OCI-LY1 (cell line): ENCODE results near the gene ABCB9.

ENCODE experiments used
- H2AFZ ChIP-seq: fragments of 200-600 bp; sonication (generic), shearing (Covaris generic); 2 replicates; pipeline ENCODE4 v1.6.0; 2014; ENCODE audit warnings: antibody characterized with exemption, mild to moderate bottlenecking, low read length
- H3F3A ChIP-seq: fragments of 200-600 bp; sonication (generic), shearing (Covaris generic); 2 replicates; pipeline ENCODE4 v1.6.0; 2014; ENCODE audit warnings: mild to moderate bottlenecking, antibody characterized with exemption, low read length, moderate library complexity; ENCODE audit not compliant: insufficient read depth
- H3K27ac ChIP-seq: fragments of 200-600 bp; sonication (generic); 2 replicates; pipeline ENCODE4 v1.5.1; 2014; ENCODE audit warnings: low read length, mixed run types, mild to moderate bottlenecking, low read depth; ENCODE audit not compliant: poor library complexity, severe bottlenecking
- H3K27me3 ChIP-seq: fragments of 200-600 bp; sonication (generic); 2 replicates; pipeline ENCODE4 v1.6.0; 2014; ENCODE audit warnings: antibody characterized with exemption, mild to moderate bottlenecking, low read length, moderate library complexity; ENCODE audit not compliant: insufficient read depth
- H3K36me3 ChIP-seq: fragments of 200-600 bp; sonication (generic); 2 replicates; pipeline ENCODE4 v1.6.1; 2014; ENCODE audit warnings: mild to moderate bottlenecking, antibody characterized with exemption, low read length, moderate library complexity, mixed read lengths; ENCODE audit not compliant: insufficient read depth
- H3K4me1 ChIP-seq: fragments of 200-600 bp; sonication (generic); 2 replicates; pipeline ENCODE4 v1.5.1; 2014; ENCODE audit warnings: mild to moderate bottlenecking, low read length, moderate library complexity; ENCODE audit not compliant: insufficient read depth, severe bottlenecking
- H3K4me2 ChIP-seq: fragments of 200-600 bp; sonication (generic), shearing (Covaris generic); 2 replicates; pipeline ENCODE4 v1.6.1; 2014; ENCODE audit warnings: low read length
- H3K4me3 ChIP-seq: fragments of 200-600 bp; sonication (generic); 2 replicates; pipeline ENCODE4 v1.5.1; 2014; ENCODE audit warnings: low read length, low read depth, mild to moderate bottlenecking, mixed read lengths; ENCODE audit not compliant: poor library complexity, severe bottlenecking
- H3K79me2 ChIP-seq: fragments of 200-600 bp; shearing (Covaris generic); 2 replicates; pipeline ENCODE4 v1.6.1; 2016; ENCODE audit warnings: mixed run types, low read length, mixed read lengths; ENCODE audit not compliant: insufficient read depth
- H3K9ac ChIP-seq: fragments of 200-600 bp; sonication (generic), shearing (Covaris generic); 2 replicates; pipeline ENCODE4 v1.6.1; 2014; ENCODE audit warnings: mild to moderate bottlenecking, low read length, mixed read lengths
- H3K9me2 ChIP-seq: fragments of 200-600 bp; sonication (generic), shearing (Covaris generic); 2 replicates; pipeline ENCODE4 v1.6.1; 2014; ENCODE audit warnings: low read depth, mild to moderate bottlenecking, low read length, mixed read lengths
- H3K9me3 ChIP-seq: fragments of 200-600 bp; shearing (Covaris generic); 2 replicates; pipeline ENCODE4 v1.6.1; 2014; ENCODE audit warnings: low read length, mixed read lengths
- H4K20me1 ChIP-seq: fragments of 200-600 bp; sonication (generic), shearing (Covaris generic); 2 replicates; pipeline ENCODE4 v1.6.0; 2016; ENCODE audit warnings: mild to moderate bottlenecking, low read length; ENCODE audit not compliant: insufficient read depth
- EZH2 ChIP-seq: fragments of 200-600 bp; sonication (generic), shearing (Covaris generic); IDR thresholded peaks from 2 replicates; pipeline ENCODE4 v1.8.0; 2017; ENCODE audit warnings: borderline replicate concordance, mixed run types, mild to moderate bottlenecking, antibody characterized with exemption, low read length, moderate library complexity, mixed read lengths
- TF ChIP-seq, protein P1 (sequence below): fragments of 200-600 bp; sonication (generic), shearing (Covaris generic); IDR thresholded peaks from 2 replicates; pipeline ENCODE4 v1.5.1; 2017; ENCODE audit warnings: mild to moderate bottlenecking, antibody characterized with exemption, low read length, moderate library complexity, mixed read lengths

ABCB9 gene

GRCh38 chr12:122903693-122904034 lies 62.6 kb downstream of the ABCB9 start:
- no peaks in the 10 kb centered on the region for H3K9me3 ChIP-seq
- no peaks in the 10 kb centered on the region for H3F3A ChIP-seq
- no peak overlapping the region for H3K4me3 ChIP-seq
- no peaks in the 10 kb centered on the region for H3K27me3 ChIP-seq
- no peaks in the 10 kb centered on the region for H3K9me2 ChIP-seq
- H3K4me1 ChIP-seq: no peaks in the 10 kb centered on the region
- H2AFZ ChIP-seq: no peak overlapping the region
- TF ChIP-seq, protein P1, sequence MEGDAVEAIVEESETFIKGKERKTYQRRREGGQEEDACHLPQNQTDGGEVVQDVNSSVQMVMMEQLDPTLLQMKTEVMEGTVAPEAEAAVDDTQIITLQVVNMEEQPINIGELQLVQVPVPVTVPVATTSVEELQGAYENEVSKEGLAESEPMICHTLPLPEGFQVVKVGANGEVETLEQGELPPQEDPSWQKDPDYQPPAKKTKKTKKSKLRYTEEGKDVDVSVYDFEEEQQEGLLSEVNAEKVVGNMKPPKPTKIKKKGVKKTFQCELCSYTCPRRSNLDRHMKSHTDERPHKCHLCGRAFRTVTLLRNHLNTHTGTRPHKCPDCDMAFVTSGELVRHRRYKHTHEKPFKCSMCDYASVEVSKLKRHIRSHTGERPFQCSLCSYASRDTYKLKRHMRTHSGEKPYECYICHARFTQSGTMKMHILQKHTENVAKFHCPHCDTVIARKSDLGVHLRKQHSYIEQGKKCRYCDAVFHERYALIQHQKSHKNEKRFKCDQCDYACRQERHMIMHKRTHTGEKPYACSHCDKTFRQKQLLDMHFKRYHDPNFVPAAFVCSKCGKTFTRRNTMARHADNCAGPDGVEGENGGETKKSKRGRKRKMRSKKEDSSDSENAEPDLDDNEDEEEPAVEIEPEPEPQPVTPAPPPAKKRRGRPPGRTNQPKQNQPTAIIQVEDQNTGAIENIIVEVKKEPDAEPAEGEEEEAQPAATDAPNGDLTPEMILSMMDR: no peak
- no peak for TF ChIP-seq EZH2
- no peak overlapping the region for H3K4me2 ChIP-seq
- H4K20me1 ChIP-seq: no peaks in the 10 kb centered on the region
- no peak overlapping the region for H3K27ac ChIP-seq
- H3K36me3 ChIP-seq: no peaks in the 10 kb centered on the region
- no peak overlapping the region for H3K9ac ChIP-seq
- H3K79me2 ChIP-seq: no peaks in the 10 kb centered on the region

DNA sequence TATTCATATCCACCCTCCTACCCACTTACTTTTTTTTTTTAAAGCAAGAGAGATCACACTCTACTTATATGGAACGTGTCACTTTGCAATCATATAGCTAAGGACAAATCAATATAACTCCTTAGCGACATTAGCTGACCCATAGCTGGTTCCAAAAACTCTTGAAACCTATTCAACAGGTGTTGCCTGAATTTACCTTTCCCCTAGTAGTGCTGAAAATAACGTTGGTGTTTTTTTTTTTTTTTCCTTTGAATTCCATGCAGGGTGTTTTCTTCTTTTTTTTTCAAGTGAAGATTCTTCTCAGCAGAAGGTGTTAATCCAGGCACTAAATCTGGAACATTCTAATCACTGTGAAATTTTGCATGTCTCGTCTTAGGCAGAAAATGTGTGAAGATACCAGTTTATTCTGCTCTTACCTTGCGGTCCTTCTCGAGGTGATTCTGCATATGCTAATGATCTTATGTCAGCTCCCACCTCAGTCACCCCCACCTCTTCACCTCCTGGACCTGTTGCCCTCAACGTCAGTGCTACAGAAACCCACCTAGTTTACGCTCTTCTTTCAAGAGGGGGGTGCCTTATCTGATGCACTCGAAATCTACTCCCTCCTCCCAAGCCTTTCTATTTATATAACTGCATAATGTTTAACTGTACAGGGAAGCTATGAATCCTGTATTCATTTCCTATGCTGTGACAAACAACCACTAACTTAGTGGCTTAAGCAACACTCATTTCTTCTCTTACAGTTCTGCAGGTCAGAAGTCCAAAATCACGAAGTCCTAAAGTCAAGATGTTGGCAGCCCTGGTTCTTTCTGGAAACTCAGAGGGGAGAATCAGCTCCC lies 63.2 kb downstream of the ABCB9 start:
- Histone ChIP-seq H3K4me2 (no peak overlapping the region), H3K27ac (no peak overlapping the region), H4K20me1 (no peaks in the 10 kb centered on the region), H2AFZ (no peak overlapping the region), H3K4me1 (no peaks in the 10 kb centered on the region), H3K27me3 (no peaks in the 10 kb centered on the region), H3K9me2 (no peaks in the 10 kb centered on the region), H3K36me3 (no peaks in the 10 kb centered on the region), H3K9ac (no peak overlapping the region), H3K4me3 (no peak overlapping the region), H3K9me3 (no peaks in the 10 kb centered on the region), H3F3A (no peaks in the 10 kb centered on the region), H3K79me2 (no peaks in the 10 kb centered on the region)
- TF ChIP-seq, protein P1: no peak
- TF ChIP-seq EZH2: no peak

GRCh38 chr12:122899887-122900286 lies 66.4 kb downstream of the ABCB9 start:
- no peak for TF ChIP-seq EZH2

GRCh38 chr12:122896662-122897061 lies 69.6 kb downstream of the ABCB9 start:
- H3K9me3 ChIP-seq: no peaks in the 10 kb centered on the region
- no peak overlapping the region for H3K4me2 ChIP-seq
- no peak overlapping the region for H3K4me3 ChIP-seq
- H3K9me2 ChIP-seq: no peaks in the 10 kb centered on the region
- no peaks in the 10 kb centered on the region for H3K36me3 ChIP-seq
- H3F3A ChIP-seq: no peaks in the 10 kb centered on the region
- H3K4me1 ChIP-seq: no peaks in the 10 kb centered on the region
- no peak overlapping the region for H3K27ac ChIP-seq
- H2AFZ ChIP-seq: no peak overlapping the region
- no peak overlapping the region for H3K9ac ChIP-seq
- no peaks in the 10 kb centered on the region for H3K79me2 ChIP-seq
- no peak for TF ChIP-seq EZH2
- TF ChIP-seq, protein P1: no peak
- H3K27me3 ChIP-seq: no peaks in the 10 kb centered on the region
- H4K20me1 ChIP-seq: no peaks in the 10 kb centered on the region

More at GRCh38 chr12:122899887-122900286, 66.4 kb downstream of the ABCB9 start:
- H3K27me3 ChIP-seq: no peaks in the 10 kb centered on the region
- H3K4me3 ChIP-seq: no peak overlapping the region
- H3K4me1 ChIP-seq: no peaks in the 10 kb centered on the region
- no peaks in the 10 kb centered on the region for H3F3A ChIP-seq
- no peaks in the 10 kb centered on the region for H3K9me2 ChIP-seq
- H3K4me2 ChIP-seq: no peak overlapping the region
- no peak overlapping the region for H3K27ac ChIP-seq
- H4K20me1 ChIP-seq: no peaks in the 10 kb centered on the region
- H2AFZ ChIP-seq: no peak overlapping the region
- H3K9me3 ChIP-seq: no peaks in the 10 kb centered on the region
- H3K36me3 ChIP-seq: no peaks in the 10 kb centered on the region
- H3K79me2 ChIP-seq: no peaks in the 10 kb centered on the region
- no peak overlapping the region for H3K9ac ChIP-seq
